Stomach smooth muscle (tissue), 2 donors: ENCODE data around the gene CALR.
"Not testable (repeated sequence)": the region's sequence is repeated elsewhere in the genome, so short reads cannot be mapped to it uniquely, and the experiment has no call there.

ENCODE experiments used
- H3K27ac ChIP-seq: one replicate; pipeline ENCODE4 v1.7.0; 2013; ENCODE audit warnings: mild to moderate bottlenecking, low read length, inconsistent platforms
- H3K27me3 ChIP-seq, 2 donors: one replicate each; pipeline ENCODE4 v1.7.0; 2013; ENCODE audit warnings: low read length in 2 of 2; ENCODE audit not compliant: insufficient read depth in 2 of 2, control insufficient read depth in 1 of 2
- H3K36me3 ChIP-seq, 2 donors: one replicate each; pipeline ENCODE4 v1.7.0; 2013; ENCODE audit warnings: low read length in 2 of 2; ENCODE audit not compliant: control insufficient read depth in 2 of 2, insufficient read depth in 2 of 2
- H3K4me1 ChIP-seq: one replicate; pipeline ENCODE4 v1.7.0; 2013; ENCODE audit warnings: low read length; ENCODE audit not compliant: control insufficient read depth, insufficient read depth
- H3K4me3 ChIP-seq, 2 donors: one replicate each; pipeline ENCODE4 v1.7.0; 2013; ENCODE audit warnings: low read length in 2 of 2
- H3K9ac ChIP-seq, 2 donors: one replicate each; pipeline ENCODE4 v1.7.0; 2013; ENCODE audit warnings: low read length in 2 of 2, mild to moderate bottlenecking in 1 of 2
- H3K9me3 ChIP-seq, 2 donors: one replicate each; pipeline ENCODE4 v1.7.0; 2013; ENCODE audit warnings: low read length in 2 of 2; ENCODE audit not compliant: control insufficient read depth in 2 of 2
- donor health status: healthy.
- donor health status: Pancreatic carcinoma.

The CALR gene

GRCh38 chr19:12946092-12946721, 7.8 kb downstream of the CALR start:
- Histone ChIP-seq H3K9me3 (no peaks in the 10 kb centered on the region), H3K4me1 (peaks cover 32% of the 10 kb centered on the region), H3K27me3 (no peaks in the 10 kb centered on the region), H3K9ac (peak overlapping the region; percentile 81 to 88), H3K27ac (peak overlapping the region; percentile 73), H3K4me3 (peak overlapping the region; percentile 87 to 99), H3K36me3 (peaks cover 40 to 48% of the 10 kb centered on the region in 2 donors)

- H3K36me3 ChIP-seq: peaks cover 38 to 47% of the 10 kb centered on the region in 2 donors
- peaks cover 28% of the 10 kb centered on the region for H3K4me1 ChIP-seq
- H3K4me3 ChIP-seq: peak overlapping the region; percentile 87 to 99
- no peaks in the 10 kb centered on the region for H3K27me3 ChIP-seq
- H3K9me3 ChIP-seq: no peaks in the 10 kb centered on the region
- H3K9ac ChIP-seq: peak overlapping the region; percentile 81 to 88
- H3K27ac ChIP-seq: no peak overlapping the region
Observed at GRCh38 chr19:12946731-12947496, 8.5 kb downstream of the CALR start.

- H3K27me3 ChIP-seq: no peaks in the 10 kb centered on the region
- H3K4me1 ChIP-seq: peaks cover 30% of the 10 kb centered on the region
- no peak overlapping the region for H3K4me3 ChIP-seq
- no peaks in the 10 kb centered on the region for H3K9me3 ChIP-seq
- peaks cover 34 to 47% of the 10 kb centered on the region in 2 donors for H3K36me3 ChIP-seq
- peak overlapping the region in 1 of 2 donors; percentile 44 for H3K9ac ChIP-seq
- H3K27ac ChIP-seq: no peak overlapping the region
Observed at GRCh38 chr19:12947702-12948611, 9.5 kb downstream of the CALR start.

GRCh38 chr19:12948612-12949362, 10.4 kb downstream of the CALR start:
- Histone ChIP-seq H3K4me1 (peaks cover 31% of the 10 kb centered on the region), H3K9ac (no peak overlapping the region), H3K36me3 (peaks cover 28 to 42% of the 10 kb centered on the region in 2 donors), H3K27me3 (no peaks in the 10 kb centered on the region), H3K4me3 (no peak overlapping the region), H3K27ac (no peak overlapping the region), H3K9me3 (no peaks in the 10 kb centered on the region)

GRCh38 chr19:12949363-12950283, 11.2 kb downstream of the CALR start:
- H3K27me3 ChIP-seq: no peaks in the 10 kb centered on the region
- peaks cover 36 to 44% of the 10 kb centered on the region in 2 donors for H3K36me3 ChIP-seq
- H3K9me3 ChIP-seq: no peaks in the 10 kb centered on the region
- peaks cover 35% of the 10 kb centered on the region for H3K4me1 ChIP-seq
- no peak overlapping the region for H3K27ac ChIP-seq
- no peak overlapping the region for H3K4me3 ChIP-seq
- no peak overlapping the region for H3K9ac ChIP-seq

DNA sequence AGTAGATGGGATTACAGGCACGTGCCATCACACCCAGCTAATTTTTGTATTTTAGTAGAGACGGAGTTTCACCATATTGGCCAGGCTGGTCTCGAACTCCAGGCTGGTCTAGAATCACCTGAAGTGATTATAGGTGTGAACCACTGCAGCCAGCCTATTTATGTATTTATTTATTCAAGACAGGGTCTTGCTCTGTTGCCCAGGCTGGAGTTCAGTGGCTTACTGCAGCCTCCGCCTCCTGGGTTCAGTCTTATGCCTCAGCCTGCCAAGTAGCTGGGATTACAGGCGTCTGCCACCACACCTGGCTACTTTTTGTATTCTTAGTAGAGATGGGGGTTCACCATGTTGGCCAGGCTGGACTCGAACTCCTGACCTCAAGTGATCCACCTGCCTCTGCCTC, 13.6 kb downstream of the CALR start:
- not testable (repeated sequence) for H3K27me3 ChIP-seq, H3K9ac ChIP-seq, H3K4me3 ChIP-seq, H3K9me3 ChIP-seq, H3K27ac ChIP-seq
- peaks cover 36% of the 10 kb centered on the region for H3K4me1 ChIP-seq
- peaks cover 39 to 46% of the 10 kb centered on the region in 2 donors for H3K36me3 ChIP-seq

GRCh38 chr19:12952488-12953137, 14.2 kb downstream of the CALR start:
- Histone ChIP-seq H3K4me1 (peaks cover 31% of the 10 kb centered on the region), H3K9me3 (no peaks in the 10 kb centered on the region), H3K4me3 (no peak overlapping the region), H3K27me3 (no peaks in the 10 kb centered on the region), H3K9ac (no peak overlapping the region), H3K36me3 (peaks cover 36 to 43% of the 10 kb centered on the region in 2 donors), H3K27ac (no peak overlapping the region)

DNA sequence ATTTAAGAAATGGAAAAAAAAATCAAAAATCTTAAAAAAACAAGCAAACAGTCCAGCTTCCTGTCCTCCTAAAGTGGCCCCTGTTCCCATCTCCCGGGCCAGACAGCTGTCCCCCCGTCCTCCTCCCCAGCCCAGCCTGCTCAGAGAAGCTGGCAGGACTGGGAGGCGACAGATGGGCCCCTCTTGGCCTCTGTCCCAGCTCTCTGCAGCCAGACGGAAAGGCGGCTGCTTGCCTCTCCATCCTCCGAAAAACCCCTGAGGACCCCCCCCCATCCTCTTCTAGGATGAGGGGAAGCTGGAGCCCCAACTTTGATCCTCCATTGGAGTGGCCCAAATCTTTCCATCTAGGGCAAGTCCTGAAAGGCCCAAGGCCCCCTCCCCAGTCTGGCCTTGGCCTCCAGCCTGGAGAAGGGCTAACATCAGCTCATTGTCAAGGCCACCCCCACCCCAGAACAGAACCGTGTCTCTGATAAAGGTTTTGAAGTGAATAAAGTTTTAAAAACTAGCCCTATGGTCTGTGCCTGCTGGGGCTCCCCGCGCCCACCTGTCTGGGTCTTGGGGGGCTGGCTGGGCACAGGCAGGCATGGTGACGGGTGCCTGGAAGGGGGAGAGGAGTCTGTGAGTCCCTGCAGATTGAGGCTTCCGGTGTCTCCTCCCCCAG, 14.9 kb downstream of the CALR start:
- H3K27ac ChIP-seq: no peak overlapping the region

More for the DNA sequence above, 14.9 kb downstream of the CALR start:
- peaks cover 31 to 38% of the 10 kb centered on the region in 2 donors for H3K36me3 ChIP-seq
- no peaks in the 10 kb centered on the region for H3K27me3 ChIP-seq
- no peak overlapping the region for H3K4me3 ChIP-seq
- no peaks in the 10 kb centered on the region for H3K9me3 ChIP-seq
- H3K4me1 ChIP-seq: peaks cover 28% of the 10 kb centered on the region
- no peak overlapping the region for H3K9ac ChIP-seq
